H1 (cell line): Measurements from ENCODE around the gene TXNL4B.

Experiments
- JUN ChIP-seq: IDR thresholded peaks from 2 replicates; pipeline ENCODE4 v1.6.1; 2011; ENCODE audit warnings: low read depth, mild to moderate bottlenecking, improper control_type of control experiment, low read length
- POLR2A ChIP-seq, 2 experiments: IDR thresholded peaks; 1 replicate in 1 of 2; 2 replicates in 1 of 2; pipeline ENCODE4 v1.6.1; 2011; ENCODE audit warnings: low read depth in 2 of 2, low read length in 2 of 2, mild to moderate bottlenecking in 2 of 2; ENCODE audit errors: control extremely low read depth in 1 of 2
- RAD21 ChIP-seq, 2 experiments: IDR thresholded peaks in 1 of 2; conservative IDR thresholded peaks in 1 of 2; 2 replicates each; pipeline ENCODE4 v1.6.1; 2011; ENCODE audit warnings: low read depth in 2 of 2, low read length in 2 of 2, improper control_type of control experiment in 1 of 2, inconsistent platforms in 1 of 2, mild to moderate bottlenecking in 1 of 2, moderate library complexity in 1 of 2
- SIN3A ChIP-seq, 2 experiments: IDR thresholded peaks in 1 of 2; conservative IDR thresholded peaks in 1 of 2; 2 replicates each; pipeline ENCODE4 v1.6.1; 2011 to 2012; ENCODE audit warnings: low read length in 2 of 2, improper control_type of control experiment in 1 of 2, low read depth in 1 of 2, mild to moderate bottlenecking in 1 of 2
- SIX5 ChIP-seq: IDR thresholded peaks from 2 replicates; pipeline ENCODE4 v1.6.1; 2011; ENCODE audit warnings: mild to moderate bottlenecking, low read depth, low read length
- TF ChIP-seq, protein P1 (sequence below), 3 experiments: IDR thresholded peaks; 1 replicate in 2 of 3; 2 replicates in 1 of 3; pipeline versions ENCODE4 v1.5.1 to v1.6.1; 2011; ENCODE audit warnings: low read length in 3 of 3, mild to moderate bottlenecking in 3 of 3, inconsistent platforms in 2 of 3, low read depth in 1 of 3, moderate library complexity in 1 of 3; ENCODE audit not compliant: insufficient read depth in 1 of 3; ENCODE audit errors: control extremely low read depth in 1 of 3

DNA sequence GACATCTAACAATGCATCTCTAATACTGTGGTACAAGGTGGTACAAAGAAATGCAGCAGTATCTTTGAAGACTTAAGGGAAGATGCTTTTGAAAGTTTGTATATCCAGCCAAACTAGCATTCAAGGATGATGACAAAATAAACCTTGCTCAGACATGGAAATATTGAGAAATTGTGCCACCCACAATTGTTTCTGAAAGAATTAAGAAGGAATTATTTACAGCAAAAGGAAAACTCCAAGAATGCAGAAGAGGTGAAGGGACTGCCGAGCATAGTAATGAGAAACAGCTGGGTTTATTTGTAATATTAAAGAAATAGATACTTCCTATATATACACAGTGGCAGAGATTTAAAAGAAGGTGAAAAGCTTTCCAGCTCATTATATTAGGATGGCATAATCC, 49.1 kb upstream of the TXNL4B start:
- no peak for TF ChIP-seq RAD21 (IDR thresholded peaks at IDR 0.05 in 1 of 2, conservative IDR thresholded peaks at IDR 0.05 in 1 of 2; ENCODE audit: low read depth in 2 of 2, low read length in 2 of 2)
- TF ChIP-seq POLR2A (IDR thresholded peaks at IDR 0.05; ENCODE audit: control extremely low read depth in 1 of 2, low read depth in 2 of 2, low read length in 2 of 2): no peak
- TF ChIP-seq, protein P1, sequence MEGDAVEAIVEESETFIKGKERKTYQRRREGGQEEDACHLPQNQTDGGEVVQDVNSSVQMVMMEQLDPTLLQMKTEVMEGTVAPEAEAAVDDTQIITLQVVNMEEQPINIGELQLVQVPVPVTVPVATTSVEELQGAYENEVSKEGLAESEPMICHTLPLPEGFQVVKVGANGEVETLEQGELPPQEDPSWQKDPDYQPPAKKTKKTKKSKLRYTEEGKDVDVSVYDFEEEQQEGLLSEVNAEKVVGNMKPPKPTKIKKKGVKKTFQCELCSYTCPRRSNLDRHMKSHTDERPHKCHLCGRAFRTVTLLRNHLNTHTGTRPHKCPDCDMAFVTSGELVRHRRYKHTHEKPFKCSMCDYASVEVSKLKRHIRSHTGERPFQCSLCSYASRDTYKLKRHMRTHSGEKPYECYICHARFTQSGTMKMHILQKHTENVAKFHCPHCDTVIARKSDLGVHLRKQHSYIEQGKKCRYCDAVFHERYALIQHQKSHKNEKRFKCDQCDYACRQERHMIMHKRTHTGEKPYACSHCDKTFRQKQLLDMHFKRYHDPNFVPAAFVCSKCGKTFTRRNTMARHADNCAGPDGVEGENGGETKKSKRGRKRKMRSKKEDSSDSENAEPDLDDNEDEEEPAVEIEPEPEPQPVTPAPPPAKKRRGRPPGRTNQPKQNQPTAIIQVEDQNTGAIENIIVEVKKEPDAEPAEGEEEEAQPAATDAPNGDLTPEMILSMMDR (IDR thresholded peaks at IDR 0.05; ENCODE audit: control extremely low read depth in 1 of 3, insufficient read depth in 1 of 3, low read depth in 1 of 3, low read length in 3 of 3): no peak
- TF ChIP-seq SIX5: no peak
- TF ChIP-seq JUN: no peak
- no peak for TF ChIP-seq SIN3A (conservative IDR thresholded peaks at IDR 0.05 in 1 of 2, IDR thresholded peaks at IDR 0.05 in 1 of 2; ENCODE audit: low read depth in 1 of 2, low read length in 2 of 2)
